Measurements from ENCODE around the gene EDAR. TPM values are rescaled to one million over a fixed set of nuclear protein-coding genes. Genes with fewer than 3 reads are reported as not detected.

The EDAR gene
- polyA plus RNA-seq, 2 of the 4 experiments (the other 2 are of a cell fraction) = 0.05 to 0.26 TPM

DNA sequence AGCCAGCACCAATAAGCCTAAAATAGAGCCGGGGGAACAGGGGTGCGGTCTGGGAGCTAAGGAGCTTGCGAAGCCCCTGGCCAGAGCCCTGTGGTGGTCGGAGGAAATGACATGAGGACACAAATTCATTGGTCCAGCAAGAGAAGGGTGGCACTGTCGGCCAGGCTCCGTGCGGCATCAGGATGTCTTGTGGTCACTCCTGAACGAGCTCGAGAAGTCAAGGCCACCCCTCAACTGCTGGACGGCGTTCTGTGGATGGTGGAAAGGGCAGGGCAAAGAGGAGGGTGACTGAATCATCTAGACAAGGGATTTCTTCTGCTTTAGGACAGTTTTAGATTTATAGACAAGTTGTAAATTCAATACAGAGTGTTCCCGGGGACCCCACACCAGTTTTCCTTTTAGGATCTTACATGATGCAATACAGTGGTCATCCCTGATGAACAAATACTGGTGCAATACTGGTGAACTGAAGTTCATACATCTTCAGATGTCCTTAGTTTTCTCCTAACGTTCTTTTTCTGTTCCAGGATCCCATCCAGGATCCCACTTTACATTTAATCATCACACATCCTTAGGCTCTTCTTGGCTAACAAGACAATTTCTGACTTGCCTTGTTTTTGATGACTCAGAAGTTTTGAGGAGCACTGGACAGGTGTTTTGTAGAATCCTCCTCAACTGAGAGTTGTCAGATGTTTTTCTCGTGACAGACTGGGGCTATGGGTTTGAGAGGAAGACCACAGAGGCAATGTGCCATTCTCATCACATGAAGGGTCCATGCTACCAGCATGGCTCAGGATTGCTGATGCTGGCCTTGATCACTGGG, 13.2 kb downstream of the EDAR start:
- DNase-seq (ENCODE audit: low read depth in 1 of 2, low spot score in 1 of 2) (no peak), ATAC-seq (no peak), FAIRE-seq (no peak)
- ChIA-PET CTCF (interaction anchor here (0.6 to 1.0 kb wide), 5 partner anchors 9 to 588 kb away, joined by 3 read pairs; partner anchors contain the start of gene EDAR), POLR2A (no interaction called here)
- Histone ChIP-seq H3K4me1 (peaks cover 47% of the 10 kb centered on the region), H3K9me3 (no peaks in the 10 kb centered on the region), H3K27ac (peak overlapping the region; percentile 29 to 40; a peak in 3 of 6 replicates), H3K4me3 (no peak overlapping the region), H3K4me2 (no peak overlapping the region)
- WGBS (ENCODE audit: missing lambda C conversion rate) = 82% methylated on average over 14 of the region's 14 CpGs
- TF ChIP-seq RARB (CRISPR knock-in tag; IDR thresholded peaks at IDR 0.05) (no peak), MAFK (IDR thresholded peaks at IDR 0.05; ENCODE audit: partially characterized antibody) (peak; percentile 86)

DNA sequence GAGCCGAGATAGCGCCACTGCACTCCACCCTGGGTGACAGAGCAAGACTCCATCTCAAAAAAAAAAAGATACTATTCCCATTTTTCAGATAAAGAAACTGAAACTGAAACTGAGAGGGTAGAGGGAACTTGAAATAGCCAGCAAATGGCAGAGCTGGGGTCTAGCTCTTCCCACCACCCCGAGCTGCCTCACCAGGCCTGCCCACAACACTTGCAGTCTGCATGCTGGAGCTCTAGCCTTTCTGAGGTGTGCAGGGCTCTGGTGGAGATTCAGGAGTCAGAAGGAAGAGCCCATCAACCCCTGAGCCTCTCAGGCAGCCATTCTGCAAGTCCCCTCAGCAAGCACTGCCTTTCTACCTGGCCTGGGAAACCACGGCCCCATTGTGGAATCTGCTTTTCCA, 14.3 kb downstream of the EDAR start:
- Histone ChIP-seq H3K4me3 (no peak overlapping the region), H3K4me2 (no peak overlapping the region), H3K9me3 (no peaks in the 10 kb centered on the region), H3K27ac (peak overlapping the region in 1 of 2 experiments; percentile 29; a peak in 2 of 6 replicates), H3K4me1 (peaks cover 53% of the 10 kb centered on the region)
- WGBS (ENCODE audit: missing lambda C conversion rate) = 86% methylated on average over 3 of the region's 4 CpGs
- DNase-seq (ENCODE audit: low read depth in 1 of 2, low spot score in 1 of 2) (no peak), ATAC-seq (no peak), FAIRE-seq (no peak)
- CTCF ChIA-PET = interaction anchor here (1.0 to 1.6 kb wide), 3 partner anchors 8 to 14 kb away, joined by 3 to 4 read pairs (median 3); partner anchors contain the start of gene EDAR
- POLR2A ChIA-PET = no interaction called here
- no peak for TF ChIP-seq FOXS1 (CRISPR knock-in tag; IDR thresholded peaks at IDR 0.05)
- TF ChIP-seq, protein P1, sequence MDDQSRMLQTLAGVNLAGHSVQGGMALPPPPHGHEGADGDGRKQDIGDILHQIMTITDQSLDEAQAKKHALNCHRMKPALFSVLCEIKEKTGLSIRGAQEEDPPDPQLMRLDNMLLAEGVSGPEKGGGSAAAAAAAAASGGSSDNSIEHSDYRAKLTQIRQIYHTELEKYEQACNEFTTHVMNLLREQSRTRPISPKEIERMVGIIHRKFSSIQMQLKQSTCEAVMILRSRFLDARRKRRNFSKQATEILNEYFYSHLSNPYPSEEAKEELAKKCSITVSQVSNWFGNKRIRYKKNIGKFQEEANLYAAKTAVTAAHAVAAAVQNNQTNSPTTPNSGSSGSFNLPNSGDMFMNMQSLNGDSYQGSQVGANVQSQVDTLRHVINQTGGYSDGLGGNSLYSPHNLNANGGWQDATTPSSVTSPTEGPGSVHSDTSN (IDR thresholded peaks at IDR 0.05) = no peak

DNA sequence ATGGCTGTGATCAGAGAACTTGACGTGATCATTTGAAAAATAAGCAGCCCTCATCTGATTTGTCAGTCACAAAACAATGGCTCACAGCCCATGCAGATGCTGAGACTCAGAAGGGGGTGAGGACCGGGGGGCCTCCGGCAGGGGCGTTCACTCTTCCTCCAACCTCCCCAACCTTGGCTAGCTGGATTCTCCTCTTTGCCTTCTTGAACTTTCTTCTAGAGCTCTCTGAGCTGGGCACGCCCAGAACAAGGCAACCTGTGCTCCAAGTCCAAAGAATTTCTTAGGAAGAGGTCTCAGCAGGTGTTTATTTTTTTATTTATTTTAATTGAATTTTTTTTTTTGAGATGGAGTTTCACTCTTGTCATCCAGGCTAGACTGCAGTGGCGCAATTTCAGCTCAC, 16.4 kb downstream of the EDAR start:
- Histone ChIP-seq H3K4me1 (peaks cover 46% of the 10 kb centered on the region), H3K27ac (peak overlapping the region; percentile 57 to 79), H3K4me2 (peak overlapping the region; percentile 38), H3K9me3 (no peaks in the 10 kb centered on the region), H3K4me3 (no peak overlapping the region)
- ChIA-PET POLR2A (interaction anchor here (0.8 to 1.1 kb wide), 2 partner anchors 10 to 116 kb away, joined by 3 to 6 read pairs; no protein-coding TSS in a partner anchor), CTCF (interaction anchor here (0.7 to 2.1 kb wide), 4 partner anchors 9 to 44 kb away, joined by 3 to 9 read pairs (median 4); no protein-coding TSS in a partner anchor)
- WGBS (ENCODE audit: missing lambda C conversion rate) = 86% methylated on average over 6 of the region's 6 CpGs
- TF ChIP-seq JUNB (IDR thresholded peaks at IDR 0.05) = no peak
- no peak for TF ChIP-seq PHF8 (IDR thresholded peaks at IDR 0.05; ENCODE audit: borderline replicate concordance, low read depth)
- TF ChIP-seq, protein P1 (IDR thresholded peaks at IDR 0.05) = no peak
- TF ChIP-seq RNF2 (IDR thresholded peaks at IDR 0.05; ENCODE audit: borderline replicate concordance, low read depth) = no peak
- TF ChIP-seq CEBPB (IDR thresholded peaks at IDR 0.05) = no peak
- TF ChIP-seq, protein P2, sequence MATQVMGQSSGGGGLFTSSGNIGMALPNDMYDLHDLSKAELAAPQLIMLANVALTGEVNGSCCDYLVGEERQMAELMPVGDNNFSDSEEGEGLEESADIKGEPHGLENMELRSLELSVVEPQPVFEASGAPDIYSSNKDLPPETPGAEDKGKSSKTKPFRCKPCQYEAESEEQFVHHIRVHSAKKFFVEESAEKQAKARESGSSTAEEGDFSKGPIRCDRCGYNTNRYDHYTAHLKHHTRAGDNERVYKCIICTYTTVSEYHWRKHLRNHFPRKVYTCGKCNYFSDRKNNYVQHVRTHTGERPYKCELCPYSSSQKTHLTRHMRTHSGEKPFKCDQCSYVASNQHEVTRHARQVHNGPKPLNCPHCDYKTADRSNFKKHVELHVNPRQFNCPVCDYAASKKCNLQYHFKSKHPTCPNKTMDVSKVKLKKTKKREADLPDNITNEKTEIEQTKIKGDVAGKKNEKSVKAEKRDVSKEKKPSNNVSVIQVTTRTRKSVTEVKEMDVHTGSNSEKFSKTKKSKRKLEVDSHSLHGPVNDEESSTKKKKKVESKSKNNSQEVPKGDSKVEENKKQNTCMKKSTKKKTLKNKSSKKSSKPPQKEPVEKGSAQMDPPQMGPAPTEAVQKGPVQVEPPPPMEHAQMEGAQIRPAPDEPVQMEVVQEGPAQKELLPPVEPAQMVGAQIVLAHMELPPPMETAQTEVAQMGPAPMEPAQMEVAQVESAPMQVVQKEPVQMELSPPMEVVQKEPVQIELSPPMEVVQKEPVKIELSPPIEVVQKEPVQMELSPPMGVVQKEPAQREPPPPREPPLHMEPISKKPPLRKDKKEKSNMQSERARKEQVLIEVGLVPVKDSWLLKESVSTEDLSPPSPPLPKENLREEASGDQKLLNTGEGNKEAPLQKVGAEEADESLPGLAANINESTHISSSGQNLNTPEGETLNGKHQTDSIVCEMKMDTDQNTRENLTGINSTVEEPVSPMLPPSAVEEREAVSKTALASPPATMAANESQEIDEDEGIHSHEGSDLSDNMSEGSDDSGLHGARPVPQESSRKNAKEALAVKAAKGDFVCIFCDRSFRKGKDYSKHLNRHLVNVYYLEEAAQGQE (IDR thresholded peaks at IDR 0.05) = no peak
- no peak for TF ChIP-seq ZSCAN20 (CRISPR knock-in tag; IDR thresholded peaks at IDR 0.05)
- TF ChIP-seq CHD2 (IDR thresholded peaks at IDR 0.05; ENCODE audit: low read length, partially characterized antibody) = no peak
- no peak for TF ChIP-seq CHD4 (IDR thresholded peaks at IDR 0.05; ENCODE audit: borderline replicate concordance)
- no peak for TF ChIP-seq HOXB5 (CRISPR knock-in tag; IDR thresholded peaks at IDR 0.05)
- no peak for TF ChIP-seq GATA3 (IDR thresholded peaks at IDR 0.05; ENCODE audit: borderline replicate concordance)
- no peak for TF ChIP-seq KDM5A (IDR thresholded peaks at IDR 0.05)
- no peak for TF ChIP-seq EHMT2 (IDR thresholded peaks at IDR 0.05; ENCODE audit: low read depth)
- no peak for TF ChIP-seq RAD21 (conservative IDR thresholded peaks at IDR 0.05 in 1 of 2, IDR thresholded peaks at IDR 0.05 in 1 of 2)
- no peak for TF ChIP-seq SMC3 (IDR thresholded peaks at IDR 0.05)
- no peak for TF ChIP-seq RFX5 (IDR thresholded peaks at IDR 0.05)
- TF ChIP-seq MAZ (IDR thresholded peaks at IDR 0.05; ENCODE audit: borderline replicate concordance, low read depth, low read length) = no peak
- TF ChIP-seq FOSB (CRISPR knock-in tag; IDR thresholded peaks at IDR 0.05) = no peak
- no peak for ATAC-seq
- no peak for DNase-seq (ENCODE audit: low read depth in 1 of 2, low spot score in 1 of 2)
- no peak for FAIRE-seq
